Measurements from ENCODE around the gene MAGOHB.

Gene MAGOHB

DNA sequence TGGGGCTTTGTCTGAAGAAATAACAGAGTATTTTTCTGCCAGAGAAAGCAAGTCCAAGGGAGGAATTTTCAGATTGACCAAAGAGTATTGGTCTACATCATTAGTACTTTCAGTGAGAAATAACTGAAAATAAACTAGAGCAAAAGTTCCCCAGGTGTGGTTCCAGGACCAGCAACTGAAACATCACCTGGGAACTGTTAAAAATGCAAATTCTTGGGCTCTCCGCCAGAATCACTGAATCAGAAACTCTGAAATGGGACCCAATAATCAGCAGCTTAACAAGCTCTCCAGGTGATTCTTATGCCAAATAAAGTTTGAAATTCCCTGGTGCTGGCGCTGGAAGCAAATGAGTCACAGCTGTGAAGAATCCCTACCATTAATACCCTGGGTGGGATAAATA is 55.6 kb downstream of the MAGOHB start:
- H3K4me1 ChIP-seq (ENCODE audit: insufficient read depth, insufficient read length): no peaks in the 10 kb centered on the region
- TF ChIP-seq ZNF274 (IDR thresholded peaks at IDR 0.05; ENCODE audit: low read depth, low read length) (no peak), SUZ12 (IDR thresholded peaks at IDR 0.05; ENCODE audit: extremely low read depth, insufficient read depth, insufficient read length) (no peak), YY1 (IDR thresholded peaks at IDR 0.05; ENCODE audit: insufficient read depth, insufficient read length) (no peak)
- no peaks in the 10 kb centered on the region for H3K27me3 ChIP-seq (ENCODE audit: insufficient read depth, insufficient read length)
- DNase-seq (ENCODE audit: low read depth, low spot score): no peak
- H3K4me3 ChIP-seq (ENCODE audit: insufficient read length, low read depth): no peak overlapping the region
- no peak overlapping the region for H3K9ac ChIP-seq (ENCODE audit: insufficient read length, low read depth)
- peaks cover 8% of the 10 kb centered on the region; the same call in 1 of the 2 replicates for H3K9me3 ChIP-seq (ENCODE audit: insufficient read depth, low read length)
- H3K36me3 ChIP-seq (ENCODE audit: insufficient read depth, insufficient read length, low read length): no peaks in the 10 kb centered on the region

DNA sequence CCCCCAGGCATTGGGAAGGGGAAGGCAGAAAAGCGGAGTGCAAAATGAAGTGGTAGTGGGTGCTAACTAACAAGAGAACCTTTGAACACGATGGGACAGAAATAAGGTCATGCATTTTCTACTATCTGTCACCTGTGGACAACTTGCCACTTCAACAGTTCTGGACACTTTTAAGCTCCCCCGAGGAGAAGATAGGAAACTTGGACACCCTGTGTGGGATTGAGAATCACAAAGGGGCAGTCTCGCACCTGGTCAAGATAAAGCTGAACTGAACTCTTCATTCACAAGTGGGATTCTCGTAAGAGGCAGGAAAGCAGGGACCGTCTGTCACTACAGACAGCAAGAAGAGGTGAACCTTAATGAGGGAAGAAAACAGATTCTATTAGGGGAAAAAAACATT is 56.1 kb downstream of the MAGOHB start:
- no peaks in the 10 kb centered on the region for H3K4me1 ChIP-seq (ENCODE audit: insufficient read depth, insufficient read length)

DNA sequence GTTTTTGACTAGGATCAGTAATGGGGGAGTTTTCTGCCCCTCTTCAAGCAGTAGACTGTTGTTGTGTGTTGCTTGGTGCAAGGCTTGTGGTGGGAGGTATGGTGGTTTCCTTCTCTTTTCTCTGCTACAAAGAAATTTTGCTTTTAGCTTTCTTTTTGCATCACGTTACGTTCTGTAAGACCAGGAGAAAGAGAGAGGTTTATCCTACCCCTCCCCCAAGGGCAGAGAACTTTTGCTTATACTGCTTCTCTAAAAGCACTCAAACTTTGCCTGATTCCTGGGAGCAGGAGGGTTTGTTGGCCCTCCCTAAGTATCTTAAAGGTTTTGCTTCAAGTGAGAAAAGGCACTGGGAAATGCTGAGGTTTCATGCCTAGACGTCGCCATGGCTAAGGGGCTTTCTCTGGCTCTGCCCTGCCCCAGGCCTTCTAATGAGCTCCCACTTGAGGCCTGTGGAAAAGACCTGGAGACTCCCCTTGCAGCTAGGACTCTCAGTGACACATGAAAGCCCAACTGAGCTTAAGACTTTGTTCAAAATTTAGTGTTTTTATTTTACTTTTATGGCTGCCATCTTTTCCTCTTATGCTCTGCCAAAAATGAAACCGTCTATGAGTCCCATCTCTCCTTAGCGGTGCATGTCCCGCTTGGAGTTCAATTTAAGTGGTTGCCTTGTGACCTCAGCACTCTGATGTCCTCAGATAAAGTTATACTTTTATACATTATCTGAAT is 58.5 kb downstream of the MAGOHB start:
- no peaks in the 10 kb centered on the region for H3K4me1 ChIP-seq (ENCODE audit: insufficient read depth, insufficient read length)
- TF ChIP-seq SUZ12 (IDR thresholded peaks at IDR 0.05; ENCODE audit: extremely low read depth, insufficient read depth, insufficient read length) (no peak), YY1 (IDR thresholded peaks at IDR 0.05; ENCODE audit: insufficient read depth, insufficient read length) (no peak)
- DNase-seq (ENCODE audit: low read depth, low spot score): no peak
- no peak overlapping the region for H3K9ac ChIP-seq (ENCODE audit: insufficient read length, low read depth)
- peaks cover 11% of the 10 kb centered on the region for H3K9me3 ChIP-seq (ENCODE audit: insufficient read depth, low read length)
- no peak overlapping the region for H3K4me3 ChIP-seq (ENCODE audit: insufficient read length, low read depth)
- H3K36me3 ChIP-seq (ENCODE audit: insufficient read depth, insufficient read length, low read length): no peaks in the 10 kb centered on the region
- H3K27me3 ChIP-seq (ENCODE audit: insufficient read depth, insufficient read length): no peaks in the 10 kb centered on the region

More for the DNA sequence above, 56.1 kb downstream of the MAGOHB start:
- no peaks in the 10 kb centered on the region for H3K27me3 ChIP-seq (ENCODE audit: insufficient read depth, insufficient read length)
- H3K9me3 ChIP-seq (ENCODE audit: insufficient read depth, low read length): peaks cover 11% of the 10 kb centered on the region; the same call in 1 of the 2 replicates
- no peak for DNase-seq (ENCODE audit: low read depth, low spot score)
- TF ChIP-seq ZNF274 (IDR thresholded peaks at IDR 0.05; ENCODE audit: low read depth, low read length) (no peak), SUZ12 (IDR thresholded peaks at IDR 0.05; ENCODE audit: extremely low read depth, insufficient read depth, insufficient read length) (no peak), YY1 (IDR thresholded peaks at IDR 0.05; ENCODE audit: insufficient read depth, insufficient read length) (no peak)
- H3K4me3 ChIP-seq (ENCODE audit: insufficient read length, low read depth): no peak overlapping the region
- no peak overlapping the region for H3K9ac ChIP-seq (ENCODE audit: insufficient read length, low read depth)
- H3K36me3 ChIP-seq (ENCODE audit: insufficient read depth, insufficient read length, low read length): no peaks in the 10 kb centered on the region

DNA sequence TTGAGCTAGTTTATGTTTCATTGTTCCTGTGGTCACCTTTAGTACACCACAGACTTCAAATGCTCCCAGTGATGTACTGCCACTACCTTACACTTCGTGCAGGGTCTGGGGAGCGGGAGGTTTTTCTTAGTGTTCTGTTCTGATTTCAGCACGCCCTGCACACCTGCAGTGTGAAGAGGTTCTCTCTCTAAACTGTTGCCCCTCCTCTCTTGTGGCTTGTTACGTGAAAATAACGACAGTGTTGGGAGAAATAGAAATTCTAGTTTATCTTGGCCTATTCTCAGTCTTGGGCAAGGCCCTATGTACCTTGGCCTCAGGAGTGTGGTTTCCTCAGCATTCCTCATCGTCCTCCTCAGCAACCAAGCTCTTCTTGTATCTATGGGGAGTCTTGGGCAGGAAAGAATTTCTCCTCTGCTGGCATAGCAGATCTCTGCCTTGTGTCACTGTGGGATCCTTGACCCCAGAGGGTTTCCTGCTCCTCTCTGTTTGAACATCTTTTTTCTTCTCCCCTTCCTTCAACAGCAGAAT is 59.1 kb downstream of the MAGOHB start:
- Histone ChIP-seq H3K36me3 (ENCODE audit: insufficient read depth, insufficient read length, low read length) (no peaks in the 10 kb centered on the region), H3K9me3 (ENCODE audit: insufficient read depth, low read length) (peaks cover 11% of the 10 kb centered on the region), H3K9ac (ENCODE audit: insufficient read length, low read depth) (no peak overlapping the region), H3K4me1 (ENCODE audit: insufficient read depth, insufficient read length) (no peaks in the 10 kb centered on the region), H3K27me3 (ENCODE audit: insufficient read depth, insufficient read length) (no peaks in the 10 kb centered on the region), H3K4me3 (ENCODE audit: insufficient read length, low read depth) (no peak overlapping the region)
- no peak for DNase-seq (ENCODE audit: low read depth, low spot score)
- TF ChIP-seq ZNF274 (IDR thresholded peaks at IDR 0.05; ENCODE audit: low read depth, low read length) (no peak), YY1 (IDR thresholded peaks at IDR 0.05; ENCODE audit: insufficient read depth, insufficient read length) (no peak), SUZ12 (IDR thresholded peaks at IDR 0.05; ENCODE audit: extremely low read depth, insufficient read depth, insufficient read length) (no peak)

All from NT2/D1 (cell line).